Neuronal stem cell (in vitro differentiated cells): ENCODE measurements around the gene CPVL.

Experiments
- DNase-seq: peaks from one replicate; pipeline ENCODE4 v3.0.0-alpha.2; 2013; ENCODE audit warnings: low spot score
- H2AFZ ChIP-seq: one replicate; pipeline ENCODE4 v1.6.1; 2013; ENCODE audit warnings: mild to moderate bottlenecking, low read length, inconsistent platforms
- H2AK5ac ChIP-seq: 2 replicates; pipeline ENCODE4 v1.6.1; 2013; ENCODE audit warnings: low read depth, mild to moderate bottlenecking, inconsistent platforms, low read length, moderate library complexity, mixed read lengths
- H2BK120ac ChIP-seq: 2 replicates; pipeline ENCODE4 v1.6.1; 2013; ENCODE audit warnings: low read depth, mild to moderate bottlenecking, inconsistent platforms, low read length, moderate library complexity, mixed read lengths
- H2BK12ac ChIP-seq: one replicate; pipeline ENCODE4 v1.6.1; 2013; ENCODE audit warnings: low read length, inconsistent platforms
- H2BK15ac ChIP-seq: 2 replicates; pipeline ENCODE4 v1.6.1; 2013; ENCODE audit warnings: mild to moderate bottlenecking, low read length, inconsistent platforms, mixed read lengths
- H2BK5ac ChIP-seq: one replicate; pipeline ENCODE4 v1.6.1; 2013; ENCODE audit warnings: inconsistent platforms, mild to moderate bottlenecking, low read length, moderate library complexity
- H3K14ac ChIP-seq: one replicate; pipeline ENCODE4 v1.6.1; 2013; ENCODE audit warnings: low read length, inconsistent platforms
- H3K18ac ChIP-seq: 2 replicates; pipeline ENCODE4 v1.6.1; 2013; ENCODE audit warnings: low read length, inconsistent platforms
- H3K23ac ChIP-seq: 2 replicates; pipeline ENCODE4 v1.6.1; 2013; ENCODE audit warnings: low read depth, mild to moderate bottlenecking, mixed read lengths, low read length, inconsistent platforms; ENCODE audit not compliant: poor library complexity
- H3K27ac ChIP-seq: replicated peaks from 3 replicates; pipeline ENCODE4 v1.5.1; 2013; ENCODE audit warnings: low read length, inconsistent platforms
- H3K27me3 ChIP-seq, 3 experiments: 2 replicates each; pipeline ENCODE4 v1.6.1; 2013; ENCODE audit warnings: low read length in 3 of 3, mild to moderate bottlenecking in 2 of 3, inconsistent platforms in 1 of 3, low read depth in 1 of 3, mixed read lengths in 1 of 3, moderate library complexity in 1 of 3; ENCODE audit not compliant: control insufficient read depth in 3 of 3, insufficient read depth in 3 of 3
- H3K36me3 ChIP-seq, 2 donors: replicated peaks in 1 of 2; 2 replicates each; pipeline ENCODE4 v1.6.1; 2013; ENCODE audit warnings: low read length in 2 of 2; ENCODE audit not compliant: control insufficient read depth in 2 of 2, insufficient read depth in 2 of 2
- H3K4ac ChIP-seq: 2 replicates; pipeline ENCODE4 v1.6.1; 2013; ENCODE audit warnings: inconsistent platforms, mild to moderate bottlenecking, low read length, moderate library complexity
- H3K4me1 ChIP-seq, 2 donors: 1 replicate in 1 of 2; 2 replicates in 1 of 2; pipeline ENCODE4 v1.6.1; 2013; ENCODE audit warnings: low read length in 2 of 2, low read depth in 1 of 2; ENCODE audit not compliant: control insufficient read depth in 2 of 2, insufficient read depth in 1 of 2
- H3K4me2 ChIP-seq: one replicate; pipeline ENCODE4 v1.6.1; 2013; ENCODE audit warnings: mild to moderate bottlenecking, low read length, inconsistent platforms; ENCODE audit not compliant: insufficient read depth, poor library complexity, severe bottlenecking
- H3K4me3 ChIP-seq, 2 donors: 2 replicates each; pipeline ENCODE4 v1.5.1; 2013; ENCODE audit warnings: low read length in 2 of 2, mild to moderate bottlenecking in 2 of 2, inconsistent platforms in 1 of 2, moderate library complexity in 1 of 2
- H3K79me1 ChIP-seq: one replicate; pipeline ENCODE4 v1.6.1; 2013; ENCODE audit warnings: low read depth, mild to moderate bottlenecking, inconsistent platforms, low read length, moderate library complexity
- H3K9ac ChIP-seq: one replicate; pipeline ENCODE4 v1.6.1; 2013; ENCODE audit warnings: mild to moderate bottlenecking, low read depth, low read length, inconsistent platforms; ENCODE audit not compliant: poor library complexity
- H3K9me3 ChIP-seq, 2 donors: replicated peaks in 1 of 2; 2 replicates each; pipeline versions ENCODE3 to v1.6.1; 2013; ENCODE audit warnings: low read length in 2 of 2, mild to moderate bottlenecking in 2 of 2, inconsistent platforms in 1 of 2, low read depth in 1 of 2, mixed read lengths in 1 of 2, moderate library complexity in 1 of 2; ENCODE audit not compliant: control insufficient read depth in 2 of 2, insufficient read depth in 1 of 2
- H4K8ac ChIP-seq: one replicate; pipeline ENCODE4 v1.6.1; 2013; ENCODE audit warnings: low read depth, mild to moderate bottlenecking, inconsistent platforms, low read length, moderate library complexity
- H4K91ac ChIP-seq: one replicate; pipeline ENCODE4 v1.6.1; 2013; ENCODE audit warnings: low read length, low read depth, mild to moderate bottlenecking, inconsistent platforms; ENCODE audit not compliant: poor library complexity
- WGBS, 2 donors: extraction: QIAGEN DNeasy Blood & Tissue Kit; methylation state at CpG; one replicate each; pipeline ENCODE4 v1.1.7; 2013; ENCODE audit warnings: missing lambda C conversion rate in 2 of 2, mixed read lengths in 1 of 2; ENCODE audit not compliant: insufficient read length in 2 of 2, insufficient replicate concordance in 1 of 2; ENCODE audit errors: extremely low coverage in 2 of 2; 5-methylcytosine and 5-hydroxymethylcytosine counted together

Gene CPVL

DNA sequence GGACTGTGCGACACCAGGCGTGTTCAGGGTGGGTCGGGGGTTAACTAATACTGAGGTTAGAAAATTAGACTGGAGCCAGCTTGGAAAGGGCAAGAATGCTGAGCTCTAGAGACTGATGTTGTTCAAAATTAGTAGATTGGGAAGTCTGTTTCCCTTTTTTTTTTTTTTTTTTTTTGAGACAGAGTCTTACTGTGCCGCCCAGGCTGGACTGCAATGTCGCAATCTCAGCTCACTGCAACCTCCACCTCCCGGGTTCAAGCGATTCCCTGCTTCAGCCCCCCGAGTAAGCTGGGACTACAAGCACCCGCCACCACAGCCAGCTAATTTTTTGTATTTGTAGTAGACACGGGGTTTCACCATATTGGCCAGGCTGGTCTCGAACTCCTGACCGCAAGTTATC, 2.7 kb upstream of the CPVL start:
- H2AK5ac ChIP-seq = no peak overlapping the region

DNA sequence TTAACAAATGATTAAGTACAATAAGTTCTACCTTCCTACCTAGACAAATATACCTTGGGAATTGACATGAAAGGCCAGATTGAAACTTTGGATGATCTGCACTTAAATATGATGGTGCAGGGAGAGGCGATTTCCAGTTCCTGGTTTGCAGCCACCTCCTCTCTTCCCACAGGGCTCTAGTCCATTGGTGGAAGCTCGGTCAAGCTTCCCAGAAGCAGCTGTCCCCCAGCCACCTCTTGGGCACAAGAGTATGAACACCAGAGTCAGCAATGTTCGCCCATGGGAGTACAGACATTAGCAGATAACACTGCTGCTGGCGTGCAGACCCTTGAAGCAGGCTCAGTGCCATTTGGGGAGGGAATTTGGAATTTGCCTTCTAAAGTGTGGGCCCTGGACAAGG, 1.5 kb upstream of the CPVL start:
- Histone ChIP-seq H2BK12ac (no peak overlapping the region), H3K18ac (no peak overlapping the region)
- DNase-seq = no peak

More for the DNA sequence above, 2.7 kb upstream of the CPVL start:
- Histone ChIP-seq H3K18ac (no peak overlapping the region), H3K9ac (no peak overlapping the region), H3K4me3 (no peak overlapping the region), H3K27me3 (peaks cover 0 to 38% (median 2%) of the 10 kb centered on the region in 3 experiments), H2AFZ (no peak overlapping the region), H3K9me3 (no peaks in the 10 kb centered on the region), H2BK12ac (no peak overlapping the region), H3K23ac (no peak overlapping the region), H2BK120ac (no peak overlapping the region), H3K4me2 (no peak overlapping the region), H3K4ac (no peak overlapping the region), H2BK5ac (no peak overlapping the region), H4K8ac (no peak overlapping the region), H3K14ac (no peak overlapping the region), H3K79me1 (no peaks in the 10 kb centered on the region), H3K36me3 (no peaks in the 10 kb centered on the region), H3K27ac (no peak overlapping the region), H3K4me1 (peaks cover 6 to 10% of the 10 kb centered on the region in 2 donors), H4K91ac (no peak overlapping the region), H2BK15ac (no peak overlapping the region)
- no CpG with 5 or more reads among the region's 12 CpGs for WGBS, 2 donors
- no peak for DNase-seq

DNA sequence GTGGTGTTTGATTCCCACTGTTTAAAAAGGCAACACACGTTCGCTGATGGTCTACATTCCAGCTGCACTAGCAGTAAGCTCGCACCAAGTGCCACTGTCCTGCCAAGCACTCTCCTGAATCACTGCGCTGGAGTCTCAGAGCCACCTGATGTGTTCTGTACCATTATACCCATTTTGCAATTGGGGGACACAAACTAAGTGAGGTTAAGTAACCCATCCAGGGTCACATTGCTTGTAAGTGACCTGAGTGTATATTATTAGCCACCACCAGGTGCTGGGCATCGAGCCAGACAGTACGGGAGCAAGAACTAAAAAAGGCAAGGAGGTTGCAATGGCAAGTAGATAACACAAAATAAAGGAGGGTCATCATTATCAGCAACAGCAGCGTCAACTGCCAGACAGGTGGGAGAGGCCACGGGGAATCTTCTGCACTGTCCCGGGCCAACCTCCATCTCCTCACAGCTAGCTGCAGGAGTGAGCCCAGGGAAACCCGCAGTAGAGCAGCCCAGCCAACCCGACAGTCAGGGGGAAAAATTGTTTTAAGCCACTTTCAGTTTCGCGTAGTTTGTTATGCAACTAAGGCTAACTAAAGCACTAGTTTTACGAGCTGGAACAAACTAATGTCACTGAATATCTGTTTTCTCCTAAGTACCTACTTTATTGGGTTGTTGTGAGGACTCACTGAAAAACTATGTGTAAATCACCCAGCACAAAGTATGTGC, 712 bp upstream of the CPVL start:
- H2BK5ac ChIP-seq = no peak overlapping the region
- no peaks in the 10 kb centered on the region for H3K79me1 ChIP-seq
- peaks cover 0 to 38% (median 2%) of the 10 kb centered on the region in 3 experiments for H3K27me3 ChIP-seq
- H2AK5ac ChIP-seq = peak overlapping the region; percentile 16
- peak overlapping the region; percentile 93 for H2AFZ ChIP-seq
- no peak overlapping the region for H2BK15ac ChIP-seq
- no peaks in the 10 kb centered on the region for H3K36me3 ChIP-seq
- DNase-seq = no peak
- no CpG with 5 or more reads among the region's 14 CpGs for WGBS, 2 donors
- H3K27ac ChIP-seq = no peak overlapping the region
- peak overlapping the region in 1 of 2 donors; percentile 54 for H3K4me3 ChIP-seq
- peak overlapping the region; percentile 12 for H3K9ac ChIP-seq
- H2BK120ac ChIP-seq = no peak overlapping the region
- no peaks in the 10 kb centered on the region for H3K9me3 ChIP-seq
- H3K4ac ChIP-seq = no peak overlapping the region
- H4K91ac ChIP-seq = no peak overlapping the region
- H3K14ac ChIP-seq = no peak overlapping the region
- H2BK12ac ChIP-seq = no peak overlapping the region
- no peak overlapping the region for H4K8ac ChIP-seq
- H3K23ac ChIP-seq = no peak overlapping the region
- peak overlapping the region; percentile 86 for H3K4me2 ChIP-seq
- no peak overlapping the region for H3K18ac ChIP-seq
- H3K4me1 ChIP-seq = peaks cover 6 to 10% of the 10 kb centered on the region in 2 donors

More for the DNA sequence above, 1.5 kb upstream of the CPVL start:
- H3K14ac ChIP-seq = no peak overlapping the region
- H2AK5ac ChIP-seq = no peak overlapping the region
- no peak overlapping the region for H3K4me2 ChIP-seq
- no peak overlapping the region for H4K8ac ChIP-seq
- H3K79me1 ChIP-seq = no peaks in the 10 kb centered on the region
- H3K36me3 ChIP-seq = no peaks in the 10 kb centered on the region
- no peak overlapping the region for H3K27ac ChIP-seq
- H2BK120ac ChIP-seq = no peak overlapping the region
- H3K4ac ChIP-seq = no peak overlapping the region
- H3K9me3 ChIP-seq = no peaks in the 10 kb centered on the region
- H3K4me3 ChIP-seq = no peak overlapping the region
- H3K4me1 ChIP-seq = peaks cover 6 to 10% of the 10 kb centered on the region in 2 donors
- H2BK5ac ChIP-seq = no peak overlapping the region
- no peak overlapping the region for H2BK15ac ChIP-seq
- H3K27me3 ChIP-seq = peaks cover 0 to 38% (median 2%) of the 10 kb centered on the region in 3 experiments
- H2AFZ ChIP-seq = no peak overlapping the region
- H3K23ac ChIP-seq = no peak overlapping the region
- no peak overlapping the region for H3K9ac ChIP-seq
- WGBS, 2 donors = no CpG with 5 or more reads among the region's 4 CpGs
- no peak overlapping the region for H4K91ac ChIP-seq

DNA sequence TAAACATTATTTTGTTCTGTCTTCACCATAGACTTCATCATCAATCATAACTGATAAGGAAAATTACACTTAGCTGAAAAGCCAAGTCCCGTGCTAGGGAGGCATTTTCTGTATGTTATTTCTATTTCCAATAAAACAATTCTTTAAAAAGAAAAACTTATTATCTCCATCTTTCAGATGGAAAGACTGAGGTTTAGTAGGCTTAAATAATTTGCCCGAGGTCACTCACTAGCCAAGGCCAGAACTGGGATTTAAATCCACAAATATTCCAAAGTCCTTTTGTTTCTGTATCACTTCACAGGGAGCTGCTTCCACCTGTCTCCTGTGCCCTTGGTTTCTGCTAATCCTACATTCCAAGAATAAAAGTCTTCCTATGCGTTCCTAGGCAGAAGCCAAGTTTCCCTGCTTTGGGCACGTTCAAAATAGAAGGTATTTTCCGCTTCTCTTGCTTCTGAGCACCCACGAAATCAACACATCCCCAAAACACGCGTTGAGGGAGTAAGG, 732 bp downstream of the CPVL start:
- H3K9ac ChIP-seq = peak overlapping the region; percentile 94
- peak overlapping the region; percentile 85 for H2BK120ac ChIP-seq
- peaks cover 5 to 10% of the 10 kb centered on the region in 2 donors for H3K4me1 ChIP-seq
- no peak for DNase-seq
- H4K8ac ChIP-seq = no peak overlapping the region
- peak overlapping the region; percentile 97 for H3K18ac ChIP-seq
- no peak overlapping the region for H3K4ac ChIP-seq
- H3K9me3 ChIP-seq = no peaks in the 10 kb centered on the region
- H3K23ac ChIP-seq = peak overlapping the region; percentile 75
- no peak overlapping the region for H3K27ac ChIP-seq
- no peak overlapping the region for H2AK5ac ChIP-seq
- WGBS, 2 donors = no CpG with 5 or more reads among the region's 8 CpGs
- peak overlapping the region; percentile 93 for H2AFZ ChIP-seq
- H3K79me1 ChIP-seq = no peaks in the 10 kb centered on the region
- H3K14ac ChIP-seq = peak overlapping the region; percentile 90
- H3K4me2 ChIP-seq = peak overlapping the region; percentile 86
- peak overlapping the region; percentile 53 to 90 for H3K4me3 ChIP-seq
- H2BK12ac ChIP-seq = no peak overlapping the region
- H2BK5ac ChIP-seq = peak overlapping the region; percentile 80
- no peaks in the 10 kb centered on the region for H3K36me3 ChIP-seq
- H3K27me3 ChIP-seq = peaks cover 0 to 38% (median 2%) of the 10 kb centered on the region in 3 experiments
- no peak overlapping the region for H4K91ac ChIP-seq
- H2BK15ac ChIP-seq = peak overlapping the region; percentile 90
